ENCODE measurements around the gene DONSON.

DONSON gene

DNA sequence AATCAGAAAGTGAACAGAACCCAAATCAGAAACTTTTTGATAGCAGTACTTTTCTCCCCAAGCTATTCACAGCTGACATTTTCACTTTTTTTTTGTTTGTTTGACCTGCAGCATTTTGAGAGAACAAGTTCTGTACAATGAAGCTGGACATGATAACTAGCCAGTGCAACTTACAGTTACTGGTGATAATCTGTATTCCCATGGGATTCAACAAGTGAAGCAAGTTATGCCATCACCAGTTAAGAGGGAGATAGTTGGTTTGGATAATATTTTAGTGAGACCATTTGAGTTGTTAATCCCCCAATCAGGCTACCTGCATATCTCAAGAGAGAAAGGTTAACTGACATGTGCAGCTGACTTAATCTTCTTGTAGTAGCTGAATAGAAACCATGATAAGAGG lies 27.5 kb downstream of the DONSON start:
- Histone ChIP-seq H3K4me3 (ENCODE audit: low read depth in 1 of 2, low read length in 1 of 2) (no peak overlapping the region), H3K9me3 (no peaks in the 10 kb centered on the region), H3K4me1 (ENCODE audit: control insufficient read depth in 1 of 2, insufficient read depth in 1 of 2, low read depth in 1 of 2, low read length in 1 of 2) (no peaks in the 10 kb centered on the region), H3K27ac (peak overlapping the region; percentile 29), H3K36me3 (peaks cover 90% of the 10 kb centered on the region), H3K27me3 (no peaks in the 10 kb centered on the region)
- TF ChIP-seq CTCF (IDR thresholded peaks at IDR 0.05): no peak

DNA sequence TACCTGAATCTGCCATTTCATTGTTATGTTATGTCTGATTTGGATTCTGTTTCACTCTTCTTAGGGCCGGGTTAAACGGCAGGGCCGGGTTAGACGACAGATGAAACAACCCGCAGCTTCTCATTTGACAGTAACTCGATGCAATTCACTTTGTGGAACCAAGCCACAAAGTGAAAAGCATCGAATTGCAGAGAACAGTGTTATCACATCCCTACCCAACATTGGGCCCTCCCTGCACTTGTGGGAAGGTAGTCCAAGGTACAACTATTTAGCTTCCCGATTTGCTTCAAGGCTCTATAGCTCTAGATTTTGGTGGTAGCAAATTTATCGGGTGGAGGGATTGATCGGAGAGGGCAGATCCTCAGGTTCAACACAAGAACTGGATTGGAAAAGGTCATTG lies 28.7 kb downstream of the DONSON start:
- Histone ChIP-seq H3K36me3 (peaks cover 91% of the 10 kb centered on the region), H3K27ac (no peak overlapping the region), H3K4me1 (ENCODE audit: control insufficient read depth in 1 of 2, insufficient read depth in 1 of 2, low read depth in 1 of 2, low read length in 1 of 2) (no peaks in the 10 kb centered on the region), H3K9me3 (no peaks in the 10 kb centered on the region), H3K27me3 (no peaks in the 10 kb centered on the region), H3K4me3 (ENCODE audit: low read depth in 1 of 2, low read length in 1 of 2) (no peak overlapping the region)
- no peak for TF ChIP-seq CTCF (IDR thresholded peaks at IDR 0.05)

- no peaks in the 10 kb centered on the region for H3K27me3 ChIP-seq
- peaks cover 93% of the 10 kb centered on the region for H3K36me3 ChIP-seq
- no peaks in the 10 kb centered on the region for H3K4me1 ChIP-seq (ENCODE audit: control insufficient read depth in 1 of 2, insufficient read depth in 1 of 2, low read depth in 1 of 2, low read length in 1 of 2)
- H3K9me3 ChIP-seq: no peaks in the 10 kb centered on the region
- no peak overlapping the region for H3K27ac ChIP-seq
- no peak overlapping the region for H3K4me3 ChIP-seq (ENCODE audit: low read depth in 1 of 2, low read length in 1 of 2)
- TF ChIP-seq CTCF (IDR thresholded peaks at IDR 0.05): no peak
Observed at GRCh38 chr21:33558777-33559421, 29.6 kb downstream of the DONSON start.

- no peaks in the 10 kb centered on the region for H3K9me3 ChIP-seq
- H3K4me1 ChIP-seq (ENCODE audit: control insufficient read depth in 1 of 2, insufficient read depth in 1 of 2, low read depth in 1 of 2, low read length in 1 of 2): no peaks in the 10 kb centered on the region
- no peak overlapping the region for H3K27ac ChIP-seq
- no peaks in the 10 kb centered on the region for H3K27me3 ChIP-seq
- peaks cover 93% of the 10 kb centered on the region for H3K36me3 ChIP-seq
- no peak overlapping the region for H3K4me3 ChIP-seq (ENCODE audit: low read depth in 1 of 2, low read length in 1 of 2)
- TF ChIP-seq CTCF (IDR thresholded peaks at IDR 0.05): no peak
Observed at GRCh38 chr21:33557447-33557846, 31.0 kb downstream of the DONSON start.

- no peak for TF ChIP-seq CTCF (IDR thresholded peaks at IDR 0.05)
- Histone ChIP-seq H3K36me3 (peaks cover 93% of the 10 kb centered on the region), H3K9me3 (no peaks in the 10 kb centered on the region), H3K27ac (no peak overlapping the region), H3K4me1 (ENCODE audit: control insufficient read depth in 1 of 2, insufficient read depth in 1 of 2, low read depth in 1 of 2, low read length in 1 of 2) (no peaks in the 10 kb centered on the region), H3K27me3 (no peaks in the 10 kb centered on the region), H3K4me3 (ENCODE audit: low read depth in 1 of 2, low read length in 1 of 2) (no peak overlapping the region)
Observed at GRCh38 chr21:33554982-33555344, 33.5 kb downstream of the DONSON start.
